PC-9 (cell line): ENCODE measurements around the gene TNFRSF8.

Experiments
- EZH2 ChIP-seq: fragments of 200-600 bp; sonication (generic); IDR thresholded peaks from 2 replicates; pipeline ENCODE4 v1.8.0; 2017; ENCODE audit warnings: antibody characterized with exemption, low read depth
- TF ChIP-seq, protein P1 (sequence below): fragments of 200-600 bp; sonication (generic); conservative IDR thresholded peaks from 2 replicates; pipeline ENCODE4 v1.6.1; 2017; ENCODE audit warnings: mixed run types, antibody characterized with exemption, mild to moderate bottlenecking, moderate library complexity

DNA sequence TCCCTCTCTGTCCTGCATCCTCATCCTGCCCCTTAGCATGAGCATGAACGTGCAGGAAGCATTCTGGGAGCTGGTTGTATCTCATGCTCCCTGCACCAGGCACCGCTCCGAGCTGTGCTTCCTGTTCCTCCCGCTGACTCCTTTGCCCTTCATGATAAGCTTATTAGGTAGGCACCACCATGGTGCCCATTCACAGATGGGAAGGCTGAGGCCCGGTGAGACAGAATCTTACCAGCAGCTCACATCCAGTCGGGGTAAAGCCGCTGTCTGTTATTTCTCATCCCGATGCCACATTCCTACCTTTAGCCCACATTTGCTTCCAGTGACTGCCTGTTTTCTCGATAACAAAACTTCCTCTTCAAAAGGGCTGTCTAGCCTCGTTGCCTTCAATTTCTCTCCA lies 36.5 kb upstream of the TNFRSF8 start:
- TF ChIP-seq, protein P1, sequence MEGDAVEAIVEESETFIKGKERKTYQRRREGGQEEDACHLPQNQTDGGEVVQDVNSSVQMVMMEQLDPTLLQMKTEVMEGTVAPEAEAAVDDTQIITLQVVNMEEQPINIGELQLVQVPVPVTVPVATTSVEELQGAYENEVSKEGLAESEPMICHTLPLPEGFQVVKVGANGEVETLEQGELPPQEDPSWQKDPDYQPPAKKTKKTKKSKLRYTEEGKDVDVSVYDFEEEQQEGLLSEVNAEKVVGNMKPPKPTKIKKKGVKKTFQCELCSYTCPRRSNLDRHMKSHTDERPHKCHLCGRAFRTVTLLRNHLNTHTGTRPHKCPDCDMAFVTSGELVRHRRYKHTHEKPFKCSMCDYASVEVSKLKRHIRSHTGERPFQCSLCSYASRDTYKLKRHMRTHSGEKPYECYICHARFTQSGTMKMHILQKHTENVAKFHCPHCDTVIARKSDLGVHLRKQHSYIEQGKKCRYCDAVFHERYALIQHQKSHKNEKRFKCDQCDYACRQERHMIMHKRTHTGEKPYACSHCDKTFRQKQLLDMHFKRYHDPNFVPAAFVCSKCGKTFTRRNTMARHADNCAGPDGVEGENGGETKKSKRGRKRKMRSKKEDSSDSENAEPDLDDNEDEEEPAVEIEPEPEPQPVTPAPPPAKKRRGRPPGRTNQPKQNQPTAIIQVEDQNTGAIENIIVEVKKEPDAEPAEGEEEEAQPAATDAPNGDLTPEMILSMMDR = no peak
- TF ChIP-seq EZH2 = no peak
